Stimulated activated CD8-positive, alpha-beta memory T cell treated with anti-CD3 and anti-CD28 coated beads, Interleukin-15, amount 100 ng/mL, for 48 hours (primary cell): ENCODE measurements around the gene CYTH2.

ENCODE experiments used
- DNase-seq, 2 donors: peaks; one replicate each; pipeline ENCODE4 v3.0.0-alpha.2; 2020; ENCODE audit warnings: low read depth in 2 of 2

Gene CYTH2

GRCh38 chr19:48493718-48494401, 24.7 kb downstream of the CYTH2 start:
- DNase-seq = no peak

- DNase-seq = no peak
Measured at GRCh38 chr19:48495396-48495795, 26.2 kb downstream of the CYTH2 start.

GRCh38 chr19:48496959-48497727, 28.0 kb downstream of the CYTH2 start:
- DNase-seq = no peak

GRCh38 chr19:48497728-48498594, 28.8 kb downstream of the CYTH2 start:
- no peak for DNase-seq

GRCh38 chr19:48498595-48499311, 29.6 kb downstream of the CYTH2 start:
- DNase-seq = no peak

GRCh38 chr19:48499316-48500090, 30.3 kb downstream of the CYTH2 start:
- DNase-seq = no peak

- no peak for DNase-seq
Measured at GRCh38 chr19:48500830-48501493, 31.8 kb downstream of the CYTH2 start.

GRCh38 chr19:48501494-48502349, 32.6 kb downstream of the CYTH2 start:
- peak in 1 of 2 donors; percentile 60 for DNase-seq

- DNase-seq = no peak
Measured at GRCh38 chr19:48502350-48503018, 33.3 kb downstream of the CYTH2 start.

- DNase-seq = no peak
Measured at GRCh38 chr19:48506138-48506733, 37.1 kb downstream of the CYTH2 start.

- no peak for DNase-seq
Measured at GRCh38 chr19:48507911-48508439, 38.8 kb downstream of the CYTH2 start.

- DNase-seq = no peak
Measured at GRCh38 chr19:48508729-48509411, 39.7 kb downstream of the CYTH2 start.

GRCh38 chr19:48509467-48510194, 40.5 kb downstream of the CYTH2 start:
- no peak for DNase-seq

GRCh38 chr19:48510421-48511268, 41.5 kb downstream of the CYTH2 start:
- DNase-seq = peak in 1 of 2 donors; percentile 41

- no peak for DNase-seq
Measured at GRCh38 chr19:48511321-48511731, 42.2 kb downstream of the CYTH2 start.
